ENCODE data around the gene MRPL23.
"Not testable (repeated sequence)": the region's sequence is repeated elsewhere in the genome, so short reads cannot be mapped to it uniquely, and the experiment has no call there.

Gene MRPL23

DNA sequence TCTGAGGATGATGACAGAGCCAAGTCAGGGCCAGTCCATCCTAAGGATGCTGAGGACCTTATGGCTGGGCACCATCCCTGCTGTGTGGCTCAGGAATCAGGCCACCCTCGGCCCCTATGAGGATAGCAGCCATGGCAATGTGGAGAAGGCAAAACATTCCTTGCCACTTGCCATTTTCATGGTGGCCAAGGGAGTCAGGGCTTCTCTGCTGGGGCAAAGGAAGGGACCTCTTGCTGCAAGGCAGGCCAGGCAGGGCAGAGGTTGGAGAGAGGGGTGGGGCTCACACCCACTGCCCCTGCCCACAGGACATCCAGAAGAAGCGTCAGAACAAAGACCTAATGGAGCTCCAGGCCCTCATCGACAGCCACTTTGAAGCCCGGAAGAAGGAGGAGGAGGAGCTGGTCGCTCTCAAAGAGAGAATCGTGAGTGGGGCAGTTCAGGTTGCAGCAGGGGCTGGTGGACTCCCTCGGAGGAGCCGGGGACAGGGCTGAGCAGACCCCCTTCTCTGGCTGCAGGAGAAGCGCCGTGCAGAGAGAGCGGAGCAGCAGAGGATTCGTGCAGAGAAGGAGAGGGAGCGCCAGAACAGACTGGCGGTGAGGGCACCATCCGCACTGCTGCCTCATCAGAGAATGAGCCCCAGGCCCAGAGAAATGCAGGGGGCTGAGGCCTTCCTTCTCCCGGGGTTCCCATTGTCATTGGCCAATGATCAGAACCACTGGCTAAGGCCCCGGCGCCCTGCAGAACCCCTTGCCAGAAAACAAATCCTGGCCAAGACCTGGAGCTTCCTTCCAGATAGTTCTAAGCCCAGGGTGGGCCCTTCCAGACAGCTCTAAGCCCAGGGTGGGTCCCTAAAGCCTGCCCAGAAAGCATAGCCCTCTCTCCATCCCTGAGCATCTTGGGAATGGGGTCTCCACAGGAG lies 13.5 kb upstream of the MRPL23 start:
- DNase-seq (ENCODE audit: low spot score): no peak

DNA sequence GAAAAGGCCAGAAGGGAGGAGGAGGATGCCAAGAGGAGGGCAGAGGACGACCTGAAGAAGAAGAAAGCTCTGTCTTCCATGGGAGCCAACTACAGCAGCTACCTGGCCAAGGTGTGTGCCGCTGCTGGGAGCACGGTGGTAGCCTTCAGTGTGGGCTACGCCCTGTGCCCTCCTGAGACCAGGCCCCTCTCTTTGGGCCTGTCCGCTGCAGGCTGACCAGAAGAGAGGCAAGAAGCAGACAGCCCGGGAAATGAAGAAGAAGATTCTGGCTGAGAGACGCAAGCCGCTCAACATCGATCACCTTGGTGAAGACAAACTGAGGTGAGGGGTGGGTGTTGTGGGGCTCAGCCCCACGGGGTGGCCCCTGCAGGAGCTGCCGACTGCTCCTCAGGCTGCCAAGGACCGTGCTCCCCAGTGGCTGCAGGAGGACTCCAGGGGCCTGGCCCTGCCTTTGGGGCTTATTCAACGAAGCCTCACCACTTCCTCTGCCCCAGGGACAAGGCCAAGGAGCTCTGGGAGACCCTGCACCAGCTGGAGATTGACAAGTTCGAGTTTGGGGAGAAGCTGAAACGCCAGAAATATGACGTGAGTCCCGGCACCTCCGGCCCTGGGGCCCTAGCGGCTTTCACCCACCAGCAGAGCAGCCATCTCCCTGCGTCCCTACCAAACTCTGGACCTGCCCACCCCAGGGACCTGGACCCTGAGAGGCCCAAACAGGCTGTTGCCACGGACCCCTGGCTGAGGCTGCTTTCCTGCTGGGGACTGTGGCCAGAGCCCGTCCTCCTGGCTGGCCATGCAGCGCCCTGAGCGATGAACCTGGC lies 12.6 kb upstream of the MRPL23 start:
- DNase-seq (ENCODE audit: low spot score): no peak

DNA sequence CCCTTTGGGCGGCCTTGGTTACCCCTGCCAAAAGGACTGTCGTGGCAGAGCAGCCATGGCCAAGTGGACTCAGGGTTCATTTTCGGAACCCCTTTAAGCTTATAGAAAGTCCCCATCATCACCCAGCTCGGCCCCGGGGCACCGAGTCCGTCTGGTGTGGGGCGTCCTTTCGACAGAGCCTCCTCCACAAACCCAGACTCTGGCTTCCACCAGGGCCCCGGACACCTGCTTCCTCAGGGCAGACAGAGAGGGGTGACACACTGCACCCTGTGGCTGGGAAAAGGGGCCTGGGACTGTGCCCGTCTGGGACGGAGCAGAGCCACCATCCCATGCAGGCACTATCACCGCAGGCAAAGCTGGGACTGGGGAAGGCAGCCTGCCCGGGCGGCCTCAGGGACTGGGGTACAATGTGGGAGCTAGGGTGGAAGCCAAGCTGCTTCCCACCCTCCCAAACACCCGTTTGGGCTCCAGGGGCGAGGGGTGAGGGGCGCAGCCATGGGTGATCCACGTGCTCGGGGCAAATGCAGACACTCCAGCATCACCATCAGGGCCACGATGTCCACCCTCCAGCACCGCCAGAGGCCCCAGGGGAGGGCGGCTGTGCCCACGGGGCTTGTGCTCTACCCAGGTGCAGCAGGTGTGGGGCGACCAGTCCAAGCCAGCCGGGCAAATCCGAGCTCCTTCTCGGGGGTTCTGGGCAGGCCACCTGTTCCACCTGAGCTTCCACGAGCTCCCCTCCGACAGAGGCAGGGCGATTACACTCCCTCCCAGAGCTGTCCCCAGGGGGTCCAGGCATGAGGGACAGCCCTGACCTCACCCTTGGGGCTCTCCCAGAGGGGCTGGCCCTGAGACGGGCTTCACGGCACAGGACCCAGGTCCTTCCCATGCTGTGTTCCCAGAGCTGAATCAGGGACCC lies 11.7 kb upstream of the MRPL23 start:
- no peak for DNase-seq (ENCODE audit: low spot score)

DNA sequence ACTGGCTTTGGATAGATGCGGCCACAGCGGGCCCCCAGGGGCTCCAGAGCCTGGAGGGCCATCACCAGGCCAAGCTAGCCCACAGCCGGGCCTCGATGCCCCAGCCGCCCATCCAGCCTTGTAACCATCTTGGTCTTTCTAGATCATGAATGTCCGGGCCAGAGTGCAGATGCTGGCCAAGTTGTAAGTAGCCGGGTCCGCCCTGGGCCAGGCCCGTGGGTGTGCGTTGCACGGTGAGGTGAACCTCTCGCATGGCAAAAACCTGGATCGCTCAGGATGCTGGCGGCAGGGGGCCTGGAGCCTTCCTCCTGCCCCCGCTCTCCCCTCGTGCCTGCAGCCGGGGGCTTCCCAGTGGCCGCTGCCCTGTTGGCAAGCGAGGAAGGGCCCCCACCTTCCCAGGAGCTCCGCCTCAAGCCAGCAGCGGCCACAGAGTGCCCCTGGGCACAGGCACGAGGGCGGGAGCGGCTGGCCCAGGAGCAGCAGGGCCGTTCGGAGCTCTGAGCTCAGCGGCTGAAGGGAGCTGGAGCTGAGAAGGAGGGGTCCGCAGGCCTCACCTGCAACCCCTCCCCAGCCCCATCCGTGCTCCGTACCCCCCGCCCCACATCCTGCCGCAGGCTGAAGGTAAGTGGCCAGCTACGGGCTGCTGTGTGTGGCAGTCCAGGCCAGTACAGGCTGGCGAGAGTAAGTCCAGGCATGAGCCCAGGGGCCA lies 10.9 kb upstream of the MRPL23 start:
- DNase-seq (ENCODE audit: low spot score): no peak

DNA sequence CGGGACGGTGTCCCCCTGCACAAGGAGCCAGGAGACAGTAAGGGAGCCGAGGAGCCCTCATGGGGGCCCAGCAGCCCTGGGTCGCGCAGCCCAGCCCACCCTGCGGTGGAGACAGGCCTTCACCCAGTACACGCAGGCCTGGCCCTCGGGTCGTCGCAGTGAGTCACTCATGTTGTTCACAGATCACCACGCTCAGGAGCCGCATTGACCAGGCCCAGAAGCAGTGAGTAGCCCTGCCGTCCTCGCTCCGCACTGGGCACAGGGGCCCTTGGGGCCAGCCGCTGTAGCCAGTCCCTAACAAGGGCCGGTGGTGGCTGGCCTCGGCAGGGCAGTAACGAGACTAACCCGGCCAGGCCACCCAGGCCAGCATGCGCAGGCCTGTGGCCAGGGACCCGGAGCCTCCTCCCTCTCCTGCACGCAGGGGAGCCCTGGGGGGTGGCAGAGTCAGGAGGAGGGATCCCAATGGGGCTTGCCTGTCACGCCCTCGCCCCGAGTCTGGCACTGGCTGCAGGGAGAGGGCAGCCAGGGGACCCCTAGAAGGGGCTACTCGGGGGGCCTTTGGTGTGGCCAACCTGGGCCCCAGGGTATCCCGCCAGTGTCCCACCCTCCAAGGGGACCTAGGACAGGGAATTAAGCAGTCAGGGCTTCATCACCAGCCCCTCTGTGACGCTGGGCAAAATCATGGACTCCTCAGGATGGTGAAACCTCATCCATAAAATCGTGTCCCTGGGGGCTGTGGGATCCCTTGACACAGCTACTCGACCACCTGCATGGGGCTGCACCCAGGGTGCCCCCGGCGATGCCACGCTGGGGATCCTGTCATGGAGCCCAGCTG lies 10.1 kb upstream of the MRPL23 start:
- no peak for DNase-seq (ENCODE audit: low spot score)

DNA sequence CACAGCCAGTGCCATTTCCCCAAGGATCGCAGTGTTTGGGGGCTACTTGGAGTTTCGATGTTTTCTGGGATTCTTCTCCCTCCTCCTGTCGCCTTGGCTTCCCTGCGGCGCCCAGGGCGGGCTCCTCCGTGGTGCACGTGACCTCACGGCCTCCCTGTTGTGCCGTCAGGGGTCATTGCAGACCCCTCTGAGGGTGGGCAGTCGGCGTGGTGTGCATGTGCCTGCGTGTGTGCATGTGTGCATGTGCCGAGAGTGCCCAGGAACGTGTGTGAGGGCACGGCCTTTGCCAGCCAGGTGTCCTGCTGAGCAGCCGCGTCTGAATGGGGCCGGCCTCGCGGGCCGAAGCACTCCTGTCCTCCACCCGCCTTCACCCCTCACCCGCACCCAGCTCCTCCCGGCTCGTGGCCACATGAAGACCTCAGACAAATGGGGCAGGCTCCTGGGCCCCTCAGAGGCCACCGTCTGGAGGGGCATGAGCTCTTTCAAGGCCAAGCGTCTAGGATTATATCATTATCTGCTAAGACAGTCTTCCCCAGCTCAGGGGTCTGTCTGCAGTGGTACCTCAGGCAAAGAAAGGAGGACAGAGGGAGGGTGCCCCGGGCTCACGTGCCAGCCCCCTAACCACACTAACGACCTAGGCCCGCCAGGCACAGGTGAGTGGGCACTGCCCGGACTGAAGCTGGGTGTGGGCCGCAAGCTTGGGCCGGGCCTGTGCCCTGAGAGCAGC lies 9.4 kb upstream of the MRPL23 start:
- DNase-seq (ENCODE audit: low spot score): no peak

DNA sequence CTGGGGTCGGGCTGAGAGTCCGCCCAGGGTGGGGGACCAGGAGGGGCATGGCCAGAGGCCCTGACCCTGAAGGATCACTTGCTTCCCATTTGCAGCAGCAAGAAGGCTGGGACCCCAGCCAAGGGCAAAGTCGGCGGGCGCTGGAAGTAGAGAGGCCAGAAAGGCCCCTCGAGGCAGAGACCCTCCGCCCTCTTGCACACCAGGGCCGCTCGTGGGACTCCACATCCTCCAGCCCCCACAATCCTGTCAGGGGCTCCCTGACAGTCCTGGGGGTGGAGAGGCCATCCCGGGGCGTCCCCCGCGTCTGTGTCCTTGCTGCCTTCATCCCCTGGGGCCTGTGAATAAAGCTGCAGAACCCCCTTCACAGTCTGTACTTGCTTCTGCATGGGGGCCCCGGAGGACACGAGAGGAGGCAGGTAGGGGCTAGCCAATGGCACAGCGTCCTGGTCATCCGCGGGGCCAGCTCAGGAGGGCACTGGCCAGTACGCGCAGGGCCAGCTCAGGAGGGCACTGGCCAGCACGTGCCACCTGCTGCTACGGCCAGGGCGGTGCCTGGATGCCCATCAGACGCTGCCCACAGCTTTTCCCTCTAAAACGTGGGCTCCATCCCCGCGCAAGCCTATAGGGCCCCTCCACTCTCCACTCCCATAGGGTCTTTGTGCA lies 8.7 kb upstream of the MRPL23 start:
- no peak for DNase-seq (ENCODE audit: low spot score)

DNA sequence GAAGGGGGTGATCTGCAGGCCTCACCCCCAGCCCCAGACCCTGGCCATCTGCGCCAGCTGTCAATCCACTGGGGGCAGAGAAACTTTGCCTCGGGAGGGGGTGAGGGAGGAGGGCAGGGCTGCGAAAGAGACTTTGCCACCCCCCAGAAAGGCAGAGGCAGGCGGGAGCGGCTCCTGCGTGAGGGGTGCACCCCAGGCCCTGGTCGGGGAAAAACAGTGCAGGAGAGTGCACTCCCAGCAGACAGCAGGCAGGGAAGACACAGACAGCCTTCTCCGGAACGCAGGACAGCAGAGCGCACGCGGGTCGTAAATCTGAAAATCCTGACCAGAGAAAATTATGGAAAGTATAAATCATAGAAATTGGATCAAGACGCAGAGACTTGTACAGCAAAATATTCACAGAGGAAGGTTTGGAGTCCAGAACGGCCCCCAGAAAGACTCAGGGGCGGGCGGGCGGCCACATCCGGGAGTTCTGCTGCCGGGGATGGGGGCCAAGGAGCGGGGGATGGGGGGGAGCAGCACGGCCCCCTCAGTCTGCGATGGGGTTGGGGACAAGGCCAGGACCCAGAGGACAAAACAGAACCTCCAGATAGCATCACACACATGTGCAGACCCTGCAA lies 8.0 kb upstream of the MRPL23 start:
- no peak for DNase-seq (ENCODE audit: low spot score)

DNA sequence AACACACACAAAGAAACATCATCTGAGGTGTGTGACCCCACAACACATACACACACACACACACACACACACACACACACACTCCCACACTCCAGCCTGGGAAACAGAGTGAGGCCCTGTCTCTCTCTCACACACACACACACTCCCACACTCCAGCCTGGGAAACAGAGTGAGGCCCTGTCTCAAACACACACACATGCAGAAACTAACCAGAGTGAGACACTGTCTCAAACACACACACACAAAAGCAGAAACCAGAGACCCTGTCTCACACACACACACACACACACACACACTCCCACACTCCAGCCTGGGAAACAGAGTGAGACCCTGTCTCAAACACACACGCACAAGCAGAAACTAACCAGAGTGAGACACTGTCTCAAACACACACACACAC lies 7.3 kb upstream of the MRPL23 start:
- DNase-seq (ENCODE audit: low spot score): not testable (repeated sequence)

DNA sequence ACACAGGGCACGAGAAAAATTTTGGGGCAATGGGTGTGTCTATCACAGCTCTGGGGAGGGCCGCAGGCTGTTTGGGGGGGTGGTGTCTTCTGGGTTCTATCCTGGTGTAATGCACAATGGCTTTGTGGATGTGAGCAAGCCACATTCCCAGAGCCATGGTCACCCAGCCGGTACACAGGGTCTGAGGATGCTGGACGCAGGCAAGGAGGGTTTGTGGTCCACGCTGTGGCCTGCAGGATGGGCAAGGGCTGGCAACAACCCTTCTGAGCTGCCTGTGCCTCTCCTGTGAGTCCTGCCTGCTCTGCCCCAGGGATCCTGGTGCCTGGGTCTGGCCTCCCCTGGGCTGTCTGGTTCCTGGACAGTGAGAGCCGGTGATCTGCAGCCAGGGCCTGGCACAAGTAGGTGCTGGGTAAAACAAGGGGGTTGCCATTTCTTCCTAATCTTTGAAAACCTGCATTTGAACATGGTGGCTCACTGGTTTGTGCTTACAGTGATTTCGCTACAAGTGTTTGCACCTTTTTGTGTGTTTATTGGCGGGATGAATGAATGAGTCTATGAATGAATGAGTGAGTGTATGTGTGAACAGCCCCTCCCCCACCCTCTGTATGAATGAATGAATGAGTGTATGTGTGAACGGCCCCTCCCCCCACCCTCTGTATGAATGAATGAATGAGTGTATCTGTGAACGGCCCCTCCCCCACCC lies 4.4 kb upstream of the MRPL23 start:
- no peak for DNase-seq (ENCODE audit: low spot score)

DNA sequence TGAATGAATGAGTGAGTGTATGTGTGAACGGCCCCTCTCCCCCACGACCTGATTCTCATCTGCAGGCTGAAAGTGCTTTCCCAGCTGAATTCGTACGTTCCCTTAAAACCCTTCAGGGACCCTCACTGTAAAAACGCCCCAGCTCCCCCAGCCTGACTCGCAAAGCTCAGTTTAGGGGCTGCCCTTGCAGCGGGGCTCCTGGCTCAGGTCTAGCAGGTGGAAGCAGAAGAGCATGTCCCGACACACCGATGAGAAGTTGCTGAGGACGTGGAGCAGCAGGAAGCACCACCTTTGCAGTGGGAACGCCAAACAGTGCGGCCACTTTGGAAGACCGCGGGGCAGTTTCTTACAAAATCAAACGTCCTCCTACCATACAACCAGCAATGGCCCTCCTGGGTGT lies 3.6 kb upstream of the MRPL23 start:
- no peak for DNase-seq (ENCODE audit: low spot score)

DNA sequence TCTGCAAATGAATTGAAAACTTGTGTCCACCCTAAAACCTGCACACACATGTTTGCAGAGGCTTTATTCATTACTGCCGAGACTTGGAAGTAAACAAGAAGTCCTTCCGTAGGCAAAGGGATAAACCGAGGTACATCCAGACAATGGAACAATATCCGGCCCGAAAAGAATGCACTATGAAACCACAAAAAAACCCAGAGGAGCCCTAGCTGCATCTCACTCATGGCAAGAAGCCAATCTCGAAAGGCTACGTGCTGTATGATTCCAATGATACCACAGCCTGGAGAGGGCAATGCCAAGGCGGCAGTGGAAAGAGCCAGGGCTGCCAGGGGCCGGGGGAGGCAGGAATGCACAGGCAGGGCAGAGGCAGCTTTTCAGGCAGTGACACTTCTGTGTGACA lies 3.2 kb upstream of the MRPL23 start:
- DNase-seq (ENCODE audit: low spot score): no peak

DNA sequence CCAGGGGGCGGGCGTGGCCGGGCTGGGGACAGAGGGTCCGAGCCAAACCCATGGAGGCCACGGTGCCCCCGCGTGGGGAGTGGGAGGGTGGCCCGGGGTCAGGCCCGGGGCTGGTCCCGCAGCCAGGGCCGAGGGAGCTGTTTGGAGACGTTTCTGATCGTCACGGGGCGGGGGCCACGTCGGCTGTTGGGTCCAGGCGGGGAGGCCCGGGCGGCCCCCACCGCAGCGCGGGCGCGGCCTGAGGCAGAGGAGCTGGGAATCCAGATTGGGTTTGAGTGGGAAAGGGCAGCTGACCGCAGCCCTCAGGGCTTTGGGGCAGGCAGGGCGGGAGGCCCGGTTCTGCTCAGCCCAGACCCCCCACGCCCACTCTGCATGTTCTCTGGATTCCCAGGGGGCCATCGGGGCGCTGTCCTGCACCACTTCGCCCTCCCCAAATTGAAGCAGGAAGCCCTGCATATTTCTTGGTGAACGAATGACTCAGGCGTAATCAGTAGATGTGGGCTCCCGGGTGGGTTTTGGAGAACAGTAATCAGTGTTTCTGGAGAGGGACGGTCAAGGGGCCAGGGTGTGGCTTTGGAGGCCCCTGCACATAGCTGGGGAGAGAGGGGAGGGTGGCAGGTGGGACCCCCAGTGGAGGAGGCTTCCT lies 583 bp downstream of the MRPL23 start:
- DNase-seq (ENCODE audit: low spot score): no peak

DNA sequence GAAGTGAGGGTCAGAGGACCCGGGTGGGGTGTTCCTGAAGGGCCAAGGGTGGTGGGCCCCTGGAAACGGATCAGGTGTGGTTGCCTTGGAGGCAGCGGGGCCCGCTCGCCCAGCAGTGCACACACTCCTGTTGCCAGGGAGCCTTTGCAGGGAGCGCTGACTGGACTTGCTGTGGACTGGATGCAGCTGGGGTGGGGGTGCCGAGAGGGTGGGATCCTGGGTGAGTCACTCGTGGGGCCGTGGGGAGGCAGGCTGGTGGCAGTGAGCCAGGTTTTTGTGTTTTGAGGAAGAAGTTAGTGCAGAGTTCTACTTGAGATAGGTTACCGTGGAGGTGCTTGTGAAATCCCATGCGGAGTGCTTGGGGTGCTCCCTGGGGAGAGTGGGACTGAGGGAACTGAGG lies 1.3 kb downstream of the MRPL23 start:
- no peak for DNase-seq (ENCODE audit: low spot score)

DNA sequence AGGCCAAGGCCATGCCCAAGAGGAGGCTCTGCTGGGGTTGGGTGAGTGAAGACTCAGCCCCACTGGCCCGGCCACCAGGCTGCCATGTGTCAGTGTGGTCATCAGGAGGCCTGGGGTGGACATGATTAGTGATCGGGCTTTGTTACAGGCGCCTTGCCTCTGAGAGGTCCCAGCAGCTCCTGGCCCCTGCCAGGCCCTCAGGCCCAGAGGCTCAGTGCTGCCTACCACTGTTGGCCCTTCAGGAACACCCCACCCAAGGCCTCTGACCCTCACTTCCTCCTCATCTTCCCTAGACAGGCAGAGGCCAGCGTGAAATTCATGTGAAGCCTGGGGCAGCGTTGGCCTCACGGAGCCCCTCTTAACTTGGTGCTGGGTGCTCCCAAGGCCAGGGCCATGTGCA lies 2.2 kb downstream of the MRPL23 start:
- no peak for DNase-seq (ENCODE audit: low spot score)

DNA sequence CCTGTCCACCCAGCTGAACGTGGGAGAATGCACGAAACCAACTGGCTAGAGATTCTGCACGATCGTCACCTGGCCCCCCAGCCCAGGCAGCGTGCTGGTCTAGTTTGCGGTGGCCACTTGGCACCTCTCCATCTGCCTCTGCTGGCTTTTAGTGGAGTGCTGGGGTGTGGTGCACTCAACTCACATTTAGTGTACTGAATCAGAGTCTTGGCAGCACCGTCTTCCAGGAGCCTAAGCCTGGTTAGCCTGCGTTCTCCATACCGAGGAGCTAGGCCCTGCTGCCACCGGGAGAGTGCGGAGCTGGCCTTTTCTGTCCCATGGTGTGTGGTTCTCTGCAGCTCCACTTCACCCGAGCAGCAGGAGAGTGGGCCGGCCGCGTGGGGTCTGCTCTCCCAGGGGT lies 2.8 kb downstream of the MRPL23 start:
- no peak for DNase-seq (ENCODE audit: low spot score)

DNA sequence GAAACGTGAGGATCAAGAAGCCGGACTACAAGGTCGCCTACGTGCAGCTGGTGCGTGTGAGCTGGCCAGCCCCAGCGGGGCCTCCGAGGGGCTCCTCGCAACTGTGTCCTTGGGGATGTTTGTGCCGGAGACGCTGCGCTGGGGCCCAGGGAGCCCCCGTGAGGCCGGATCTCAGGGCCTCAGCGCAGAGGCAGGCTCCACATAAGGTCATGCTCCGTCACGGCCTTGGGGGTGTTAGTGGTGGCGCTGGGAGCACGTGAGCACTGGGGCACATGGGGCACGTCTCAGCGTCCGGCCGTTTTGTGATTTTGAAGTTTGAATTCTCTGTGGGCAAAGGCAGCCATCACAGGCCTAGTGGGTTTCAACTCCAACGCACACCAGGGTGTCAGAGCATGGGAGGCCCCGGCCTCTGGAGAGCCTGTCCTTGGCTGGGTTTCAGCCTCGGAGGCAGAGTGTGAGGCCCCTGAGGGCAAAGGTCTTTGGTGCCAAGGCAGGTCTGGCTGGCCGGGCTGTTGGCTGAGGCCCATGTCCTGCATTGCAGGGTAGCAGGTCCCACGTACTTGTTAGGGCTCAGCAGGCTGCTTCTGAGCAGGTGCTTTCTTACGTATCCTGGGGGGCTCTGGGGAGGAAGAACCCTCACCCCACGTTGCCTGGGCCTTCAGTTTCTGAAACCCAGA lies 5.8 kb downstream of the MRPL23 start:
- no peak for DNase-seq (ENCODE audit: low spot score)
